PC-9 (cell line): ENCODE data around the gene PDRG1. TPM values are rescaled to one million over a fixed set of nuclear protein-coding genes. Genes with fewer than 3 reads are reported as not detected.

Experiments
- BruUV-seq: library from RNA; stranded (reverse); fragments of 400-500 nt; replicated peaks from 2 replicates; lab custom pipeline; 2021; lab: Mats Ljungman, UMichigan
- CTCF ChIA-PET: fragments of 300-600 bp; sonication (Branson Sonifier 250); formaldehyde crosslinking; loops from one replicate; lab custom pipeline; 2022; ENCODE audit warnings: antibody characterized with exemption; lab: Charles Lee
- POLR2A ChIA-PET: fragments of 300-600 bp; sonication (Branson Sonifier 250); formaldehyde crosslinking; loops from one replicate; lab custom pipeline; 2022; ENCODE audit warnings: antibody characterized with exemption; ENCODE audit not compliant: unreplicated experiment; lab: Charles Lee
- DNase-seq, 2 experiments: peaks; one replicate each; pipeline versions ENCODE4 v3.0.0 to v3.0.0-alpha.2; 2015 to 2022; ENCODE audit warnings: mixed read lengths in 1 of 2
- H2AFZ ChIP-seq: fragments of 200-600 bp; sonication (generic); 2 replicates; pipeline ENCODE4 v1.8.1; 2017; ENCODE audit warnings: antibody characterized with exemption
- H3F3A ChIP-seq: fragments of 200-600 bp; sonication (generic); 2 replicates; pipeline ENCODE4 v1.8.1; 2017; ENCODE audit warnings: antibody characterized with exemption, mild to moderate bottlenecking, low read depth; ENCODE audit not compliant: insufficient read depth
- H3K27ac ChIP-seq: fragments of 200-600 bp; sonication (generic); 2 replicates; pipeline ENCODE4 v1.6.1; 2016; ENCODE audit warnings: mixed run types
- H3K27me3 ChIP-seq: fragments of 200-600 bp; sonication (generic); 2 replicates; pipeline ENCODE4 v1.6.1; 2016; ENCODE audit warnings: low read depth, mixed run types; ENCODE audit not compliant: insufficient read depth
- H3K36me3 ChIP-seq: fragments of 200-600 bp; sonication (generic); 2 replicates; pipeline ENCODE4 v1.6.1; 2016; ENCODE audit warnings: low read depth, mixed run types
- H3K4me1 ChIP-seq: fragments of 200-600 bp; sonication (generic); replicated peaks from 2 replicates; pipeline ENCODE4 v1.6.1; 2016; ENCODE audit warnings: mixed run types; ENCODE audit not compliant: insufficient read depth
- H3K4me2 ChIP-seq: fragments of 200-600 bp; sonication (generic); 2 replicates; pipeline ENCODE4 v1.6.1; 2017; ENCODE audit warnings: mixed run types
- H3K4me3 ChIP-seq: fragments of 200-600 bp; sonication (generic); 2 replicates; pipeline ENCODE4 v1.6.1; 2016; ENCODE audit warnings: mixed run types
- H3K79me2 ChIP-seq: fragments of 200-600 bp; sonication (generic); 2 replicates; pipeline ENCODE4 v1.6.1; 2017; ENCODE audit warnings: low read depth, mixed run types
- H3K9me2 ChIP-seq: fragments of 200-600 bp; sonication (generic); 2 replicates; pipeline ENCODE4 v1.8.1; 2017; ENCODE audit warnings: mild to moderate bottlenecking; ENCODE audit not compliant: insufficient read depth
- H3K9me3 ChIP-seq: fragments of 200-600 bp; sonication (generic); 2 replicates; pipeline ENCODE4 v1.8.1; 2016; ENCODE audit warnings: low read depth; ENCODE audit not compliant: insufficient read depth
- H4K20me1 ChIP-seq: fragments of 200-600 bp; sonication (generic); 2 replicates; pipeline ENCODE4 v1.8.1; 2017; ENCODE audit not compliant: insufficient read depth
- EZH2 ChIP-seq: fragments of 200-600 bp; sonication (generic); IDR thresholded peaks from 2 replicates; pipeline ENCODE4 v1.8.0; 2017; ENCODE audit warnings: antibody characterized with exemption, low read depth
- intact Hi-C: fragments of 100-400 bp; cut with micrococcal nuclease; formaldehyde crosslinking; loops from one replicate; pipeline ENCODE4 v1.10.0; 2022; ENCODE audit not compliant: unreplicated experiment
- total RNA-seq: library from RNA; stranded (reverse); gene quantifications from 2 replicates; pipeline ENCODE4 v1.2.3, GENCODE V29; 2021
- TF ChIP-seq, protein P1 (sequence below): fragments of 200-600 bp; sonication (generic); conservative IDR thresholded peaks from 2 replicates; pipeline ENCODE4 v1.6.1; 2017; ENCODE audit warnings: mixed run types, antibody characterized with exemption, mild to moderate bottlenecking, moderate library complexity

PDRG1 gene
- total RNA-seq, 1 experiment from 2014 or later = 13.7 TPM

DNA sequence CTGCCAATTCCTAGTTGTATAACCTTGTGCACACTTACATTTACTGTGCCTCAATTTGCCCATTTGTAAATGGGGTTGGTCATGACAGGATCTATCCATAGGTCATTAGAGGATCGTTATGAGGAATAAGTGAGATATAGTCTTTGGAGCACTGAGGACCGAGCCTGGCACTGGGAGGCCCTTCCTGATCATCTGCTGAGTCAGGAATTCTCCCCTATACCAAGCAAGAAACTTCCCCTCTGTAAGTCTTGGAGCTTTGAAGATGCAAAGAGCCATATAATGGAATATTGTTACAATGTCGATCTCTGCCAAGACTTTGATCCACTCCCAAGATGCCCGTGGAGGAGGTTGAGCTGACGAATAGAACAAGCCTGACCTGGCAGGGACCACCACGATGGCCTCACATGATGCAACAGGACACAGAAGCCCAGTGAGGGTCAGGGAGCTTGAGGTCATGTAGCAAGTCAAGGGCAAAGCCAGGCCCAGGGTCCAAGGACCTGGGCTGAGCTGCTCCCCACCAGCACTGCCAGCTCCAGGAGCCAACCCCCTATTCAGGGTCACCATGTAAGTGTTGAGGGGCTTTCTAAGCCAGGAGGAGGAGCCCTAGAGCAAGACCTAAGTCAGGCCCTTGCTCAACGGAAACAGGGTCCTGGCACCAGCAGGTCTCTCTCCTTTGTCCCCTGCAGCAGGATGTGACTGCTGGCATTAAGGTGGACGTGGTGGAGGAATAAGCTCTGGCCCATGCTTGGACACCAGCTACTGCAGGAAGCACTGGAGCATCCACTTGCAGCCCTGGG lies 16.7 kb downstream of the PDRG1 start:
- TF ChIP-seq, protein P1, sequence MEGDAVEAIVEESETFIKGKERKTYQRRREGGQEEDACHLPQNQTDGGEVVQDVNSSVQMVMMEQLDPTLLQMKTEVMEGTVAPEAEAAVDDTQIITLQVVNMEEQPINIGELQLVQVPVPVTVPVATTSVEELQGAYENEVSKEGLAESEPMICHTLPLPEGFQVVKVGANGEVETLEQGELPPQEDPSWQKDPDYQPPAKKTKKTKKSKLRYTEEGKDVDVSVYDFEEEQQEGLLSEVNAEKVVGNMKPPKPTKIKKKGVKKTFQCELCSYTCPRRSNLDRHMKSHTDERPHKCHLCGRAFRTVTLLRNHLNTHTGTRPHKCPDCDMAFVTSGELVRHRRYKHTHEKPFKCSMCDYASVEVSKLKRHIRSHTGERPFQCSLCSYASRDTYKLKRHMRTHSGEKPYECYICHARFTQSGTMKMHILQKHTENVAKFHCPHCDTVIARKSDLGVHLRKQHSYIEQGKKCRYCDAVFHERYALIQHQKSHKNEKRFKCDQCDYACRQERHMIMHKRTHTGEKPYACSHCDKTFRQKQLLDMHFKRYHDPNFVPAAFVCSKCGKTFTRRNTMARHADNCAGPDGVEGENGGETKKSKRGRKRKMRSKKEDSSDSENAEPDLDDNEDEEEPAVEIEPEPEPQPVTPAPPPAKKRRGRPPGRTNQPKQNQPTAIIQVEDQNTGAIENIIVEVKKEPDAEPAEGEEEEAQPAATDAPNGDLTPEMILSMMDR = no peak
- no peak for TF ChIP-seq EZH2
- POLR2A ChIA-PET = no interaction called here
- intact Hi-C loops = no loop called here

DNA sequence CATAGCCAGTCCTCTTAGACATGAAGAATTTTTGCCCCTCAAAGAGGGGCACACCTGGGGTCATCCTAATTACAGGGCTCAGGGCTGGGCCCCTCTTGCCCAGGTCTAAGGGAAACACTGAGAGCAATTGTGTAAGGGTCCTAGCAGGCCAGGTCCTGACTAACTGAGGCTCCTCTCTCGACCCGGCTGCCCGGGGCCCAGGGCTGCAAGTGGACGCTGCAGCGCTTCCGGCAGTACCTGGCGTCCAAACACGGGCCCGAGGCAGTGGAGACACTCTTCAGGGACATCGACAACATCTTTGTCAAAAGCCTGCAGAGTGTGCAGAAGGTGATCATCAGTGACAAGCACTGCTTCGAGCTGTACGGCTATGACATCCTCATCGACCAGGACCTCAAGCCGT lies 17.4 kb downstream of the PDRG1 start:
- Histone ChIP-seq H3K4me3 (no peak overlapping the region), H3K27me3 (no peaks in the 10 kb centered on the region; the same call in 1 of the 2 replicates), H3K4me1 (no peaks in the 10 kb centered on the region), H3F3A (no peaks in the 10 kb centered on the region), H2AFZ (no peak overlapping the region), H3K27ac (no peak overlapping the region), H3K9me2 (no peaks in the 10 kb centered on the region), H3K4me2 (no peak overlapping the region), H3K79me2 (no peaks in the 10 kb centered on the region), H3K9me3 (no peaks in the 10 kb centered on the region), H4K20me1 (no peaks in the 10 kb centered on the region), H3K36me3 (no peaks in the 10 kb centered on the region)
- POLR2A ChIA-PET = no interaction called here
- DNase-seq = no peak
- intact Hi-C loops = no loop called here
- CTCF ChIA-PET = no interaction called here
- no peak for TF ChIP-seq EZH2
- TF ChIP-seq, protein P1 = no peak
- BruUV-seq = no TSS peak

More for the DNA sequence above, 16.7 kb downstream of the PDRG1 start:
- Histone ChIP-seq H3K4me2 (no peak overlapping the region), H3K27ac (no peak overlapping the region), H3K4me1 (no peaks in the 10 kb centered on the region), H3K9me3 (no peaks in the 10 kb centered on the region), H3K4me3 (no peak overlapping the region), H3K9me2 (no peaks in the 10 kb centered on the region), H2AFZ (no peak overlapping the region), H4K20me1 (no peaks in the 10 kb centered on the region), H3F3A (no peaks in the 10 kb centered on the region), H3K36me3 (no peaks in the 10 kb centered on the region), H3K79me2 (no peaks in the 10 kb centered on the region), H3K27me3 (no peaks in the 10 kb centered on the region; the same call in 1 of the 2 replicates)
- no peak for DNase-seq
- CTCF ChIA-PET = no interaction called here
- BruUV-seq = no TSS peak

DNA sequence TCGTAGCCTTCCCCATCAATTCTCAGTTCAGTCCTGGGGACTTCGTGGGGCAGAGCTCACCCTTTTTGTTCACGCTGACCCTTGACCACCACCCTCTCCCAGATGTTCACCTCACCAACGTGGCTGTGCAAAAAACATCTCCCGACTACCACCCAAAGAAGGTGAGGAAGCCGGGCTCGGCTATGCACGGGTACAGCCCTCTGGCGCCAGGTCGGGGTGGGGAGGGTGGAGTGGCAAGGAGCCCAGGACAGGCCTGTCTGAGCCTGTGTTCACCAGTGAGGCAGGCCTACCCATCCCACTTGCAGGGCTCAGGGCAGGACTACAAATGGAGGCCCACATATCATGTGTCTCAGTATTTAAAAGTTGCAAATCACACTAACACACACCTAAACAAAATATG lies 18.1 kb downstream of the PDRG1 start:
- DNase-seq = no peak
- Histone ChIP-seq H3K4me1 (no peaks in the 10 kb centered on the region), H3K4me3 (no peak overlapping the region), H3K79me2 (no peaks in the 10 kb centered on the region), H4K20me1 (no peaks in the 10 kb centered on the region), H3K27me3 (no peaks in the 10 kb centered on the region; the same call in 1 of the 2 replicates), H3K27ac (no peak overlapping the region), H3K9me2 (no peaks in the 10 kb centered on the region), H3K36me3 (no peaks in the 10 kb centered on the region), H3K9me3 (no peaks in the 10 kb centered on the region), H3F3A (no peaks in the 10 kb centered on the region), H2AFZ (no peak overlapping the region), H3K4me2 (no peak overlapping the region)
- intact Hi-C loops = no loop called here
- POLR2A ChIA-PET = no interaction called here
- CTCF ChIA-PET = no interaction called here
- BruUV-seq = no TSS peak
- no peak for TF ChIP-seq EZH2
- TF ChIP-seq, protein P1 = no peak
